ENCODE data around the gene SPESP1.

DNA sequence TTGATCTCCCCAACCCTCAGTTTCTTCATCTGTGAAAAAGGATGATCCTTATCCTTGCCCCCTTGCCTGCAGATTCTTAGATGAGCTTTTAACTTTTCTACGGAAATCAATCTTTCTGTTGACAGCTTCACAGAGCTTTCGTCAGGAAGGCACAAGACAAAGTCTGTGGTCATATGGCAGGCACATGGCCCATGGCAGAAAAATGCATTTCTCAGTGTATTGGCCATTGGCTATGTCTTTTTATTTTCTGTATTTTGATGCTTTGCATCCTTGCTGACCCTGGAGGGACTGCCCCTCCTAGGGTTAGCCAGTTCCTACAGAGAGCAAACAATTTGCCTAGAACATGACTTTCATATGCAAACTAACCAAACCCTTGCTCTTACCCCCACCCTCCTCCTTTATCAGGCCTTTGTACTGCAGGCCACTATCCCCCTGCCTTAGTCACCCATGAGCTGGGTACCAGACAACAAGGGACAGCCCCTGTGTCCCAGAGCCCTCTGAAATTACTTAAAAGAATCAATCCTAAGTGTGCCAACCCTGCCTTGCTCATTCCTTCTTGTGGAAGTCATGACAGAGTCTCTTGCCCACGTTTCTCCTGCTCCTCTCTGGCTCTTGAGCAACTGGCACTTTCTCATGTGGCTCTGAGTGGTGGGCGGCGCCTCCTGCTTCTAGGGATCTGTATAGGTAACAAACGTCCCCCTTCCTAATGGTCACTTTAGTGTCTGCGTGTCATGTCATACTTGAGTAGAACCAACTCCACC lies 60.1 kb downstream of the SPESP1 start:
- TF ChIP-seq, protein P1, sequence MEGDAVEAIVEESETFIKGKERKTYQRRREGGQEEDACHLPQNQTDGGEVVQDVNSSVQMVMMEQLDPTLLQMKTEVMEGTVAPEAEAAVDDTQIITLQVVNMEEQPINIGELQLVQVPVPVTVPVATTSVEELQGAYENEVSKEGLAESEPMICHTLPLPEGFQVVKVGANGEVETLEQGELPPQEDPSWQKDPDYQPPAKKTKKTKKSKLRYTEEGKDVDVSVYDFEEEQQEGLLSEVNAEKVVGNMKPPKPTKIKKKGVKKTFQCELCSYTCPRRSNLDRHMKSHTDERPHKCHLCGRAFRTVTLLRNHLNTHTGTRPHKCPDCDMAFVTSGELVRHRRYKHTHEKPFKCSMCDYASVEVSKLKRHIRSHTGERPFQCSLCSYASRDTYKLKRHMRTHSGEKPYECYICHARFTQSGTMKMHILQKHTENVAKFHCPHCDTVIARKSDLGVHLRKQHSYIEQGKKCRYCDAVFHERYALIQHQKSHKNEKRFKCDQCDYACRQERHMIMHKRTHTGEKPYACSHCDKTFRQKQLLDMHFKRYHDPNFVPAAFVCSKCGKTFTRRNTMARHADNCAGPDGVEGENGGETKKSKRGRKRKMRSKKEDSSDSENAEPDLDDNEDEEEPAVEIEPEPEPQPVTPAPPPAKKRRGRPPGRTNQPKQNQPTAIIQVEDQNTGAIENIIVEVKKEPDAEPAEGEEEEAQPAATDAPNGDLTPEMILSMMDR (IDR thresholded peaks at IDR 0.05; ENCODE audit: low read depth, low read length), result no peak
- TF ChIP-seq MYC (IDR thresholded peaks at IDR 0.05; ENCODE audit: low read depth, low read length), result no peak
- TF ChIP-seq POLR2A (IDR thresholded peaks at IDR 0.05; ENCODE audit: extremely low read depth, insufficient read length), result no peak
- TF ChIP-seq, protein P2, sequence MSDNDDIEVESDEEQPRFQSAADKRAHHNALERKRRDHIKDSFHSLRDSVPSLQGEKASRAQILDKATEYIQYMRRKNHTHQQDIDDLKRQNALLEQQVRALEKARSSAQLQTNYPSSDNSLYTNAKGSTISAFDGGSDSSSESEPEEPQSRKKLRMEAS (IDR thresholded peaks at IDR 0.05; ENCODE audit: low read depth, low read length), result no peak

All from NB4 (cell line).